GM18526 (cell line): ENCODE measurements around the gene RASGRF1.

Source experiments
- POLR2A ChIP-seq: IDR thresholded peaks from 3 replicates; pipeline ENCODE4 v1.6.1; 2011; ENCODE audit not compliant: insufficient read length; ENCODE audit errors: extremely low read depth

RASGRF1 gene

DNA sequence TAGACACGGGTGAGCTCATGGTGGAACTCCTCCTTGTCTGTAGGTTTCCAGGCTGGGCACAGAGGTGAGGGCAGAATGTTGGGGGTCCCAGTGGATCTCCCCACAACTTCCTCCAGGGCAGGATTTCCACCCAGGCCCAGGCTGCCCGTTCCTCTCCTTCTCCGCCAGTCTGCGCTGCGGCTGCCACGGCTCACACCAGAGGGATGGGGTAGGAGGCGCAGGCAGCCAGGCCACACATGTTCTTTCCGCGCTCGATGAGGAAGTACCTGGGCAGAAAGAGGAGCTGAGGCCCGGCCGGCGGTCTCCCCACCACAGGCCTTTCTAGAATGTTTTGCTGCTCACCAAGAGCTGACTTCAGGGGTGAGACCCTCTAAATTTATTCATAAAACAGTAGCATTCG is 168.6 kb downstream of the RASGRF1 start:
- TF ChIP-seq POLR2A = no peak

- peak; percentile 27 for TF ChIP-seq POLR2A
Measured at GRCh38 chr15:78921517-78921916, 169.1 kb downstream of the RASGRF1 start.

DNA sequence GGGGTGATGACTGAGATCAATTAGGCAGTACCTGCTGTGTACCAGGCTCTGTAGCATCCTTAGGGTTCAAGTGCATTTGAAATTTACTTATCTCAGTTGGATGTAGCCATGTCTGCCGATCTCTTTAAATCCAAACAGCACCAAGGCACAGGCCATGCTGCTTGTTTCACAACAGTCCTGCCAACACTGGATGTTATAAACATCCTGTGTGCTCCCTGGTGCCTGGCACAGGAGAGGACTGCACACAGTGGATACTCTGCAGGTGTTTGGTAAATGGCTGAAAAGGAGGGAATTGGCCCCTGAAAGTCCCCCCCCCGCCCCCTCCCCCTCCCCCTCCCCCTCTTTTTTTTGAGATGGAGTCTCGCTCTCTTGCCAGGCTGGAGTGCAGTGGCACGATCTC is 172.7 kb downstream of the RASGRF1 start:
- TF ChIP-seq POLR2A = no peak

GRCh38 chr15:78916088-78916487 is 174.5 kb downstream of the RASGRF1 start:
- TF ChIP-seq POLR2A = no peak

DNA sequence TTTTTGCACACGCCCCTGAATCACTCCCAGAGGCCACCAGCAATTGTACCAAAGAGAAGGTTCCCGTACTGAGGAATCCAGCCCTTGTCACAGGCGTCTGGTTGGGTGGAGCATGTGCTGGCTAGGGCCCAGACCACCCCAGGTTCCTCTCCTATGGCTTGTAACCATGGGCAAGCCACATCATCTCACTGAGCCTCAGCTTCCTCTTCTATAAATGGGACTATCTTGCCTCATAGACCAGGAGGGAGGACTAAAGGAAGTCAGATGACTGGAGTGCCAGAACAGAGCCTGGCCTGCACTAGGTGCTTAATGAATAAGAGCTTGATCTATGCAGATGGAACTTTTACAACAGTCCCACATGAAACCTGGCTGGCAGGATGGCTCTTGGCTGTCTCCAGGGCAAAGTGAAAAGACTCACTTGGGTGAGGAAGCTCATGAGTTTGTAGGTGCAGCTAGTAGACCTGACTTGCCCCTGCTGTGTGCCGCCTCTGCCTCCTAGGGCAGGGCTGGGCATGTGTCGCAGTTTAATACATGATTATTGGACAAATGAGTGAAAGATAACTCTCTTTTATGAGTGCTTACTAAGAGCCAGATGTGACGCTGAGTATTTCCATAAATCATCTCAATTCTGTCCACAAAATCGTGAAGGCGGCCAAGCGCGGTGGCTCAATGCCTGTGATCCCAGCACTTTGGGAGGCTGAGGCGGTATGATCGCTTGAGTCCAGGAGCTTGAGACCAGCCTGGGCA is 175.1 kb downstream of the RASGRF1 start:
- no peak for TF ChIP-seq POLR2A

- no peak for TF ChIP-seq POLR2A
Measured at GRCh38 chr15:78914027-78914764, 176.4 kb downstream of the RASGRF1 start.

- TF ChIP-seq POLR2A = no peak
Measured at GRCh38 chr15:78913012-78913411, 177.6 kb downstream of the RASGRF1 start.

DNA sequence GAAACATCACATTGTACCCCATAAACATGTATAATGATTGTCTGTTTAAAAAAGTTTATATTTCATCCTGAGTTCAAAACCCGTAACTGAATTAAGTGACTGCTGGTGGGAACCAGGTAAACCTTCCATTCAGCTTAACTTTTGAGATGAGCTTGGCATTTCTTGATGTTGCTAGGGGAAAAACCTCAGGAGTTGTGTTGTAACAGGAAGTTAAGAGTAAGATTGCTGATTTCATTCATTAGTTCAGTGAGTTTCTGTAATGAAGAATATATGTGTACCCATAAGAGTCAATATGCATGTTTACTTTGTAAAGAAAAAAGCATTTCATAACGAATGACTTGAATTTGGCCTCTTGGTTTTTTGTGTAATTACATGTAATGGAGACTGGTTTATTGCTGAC is 178.3 kb downstream of the RASGRF1 start:
- TF ChIP-seq POLR2A = no peak

DNA sequence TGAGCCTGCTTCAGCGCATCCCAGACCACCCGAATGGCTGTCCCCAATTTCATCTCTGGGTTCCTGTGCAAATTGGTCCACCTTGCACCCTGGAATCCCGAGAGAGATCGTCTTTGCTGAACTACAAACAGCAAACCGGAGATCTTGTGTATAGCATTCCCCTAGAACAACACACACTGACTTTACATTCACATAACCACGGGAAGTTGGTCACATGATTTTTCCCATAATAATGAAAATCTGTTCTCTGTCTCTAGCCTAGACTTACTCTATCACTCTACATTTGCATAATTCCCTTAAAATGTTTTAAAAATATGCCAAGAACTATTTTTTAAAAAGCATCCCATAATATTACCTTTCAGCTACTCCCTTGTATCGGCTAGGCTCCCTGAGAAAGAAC is 180.3 kb downstream of the RASGRF1 start:
- TF ChIP-seq POLR2A = no peak
